ENCODE measurements around the gene KPNA6.

The KPNA6 gene

GRCh38 chr1:32197074-32197473, 89.2 kb downstream of the KPNA6 start:
- no peak overlapping the region for H3K4me3 ChIP-seq (ENCODE audit: low read depth, low read length)
- TF ChIP-seq CTCF (IDR thresholded peaks at IDR 0.05; ENCODE audit: low read depth, low read length) = no peak

GRCh38 chr1:32197837-32198236, 90.0 kb downstream of the KPNA6 start:
- no peak overlapping the region for H3K4me3 ChIP-seq (ENCODE audit: low read depth, low read length)
- TF ChIP-seq CTCF (IDR thresholded peaks at IDR 0.05; ENCODE audit: low read depth, low read length) = no peak

GRCh38 chr1:32198237-32199042, 90.6 kb downstream of the KPNA6 start:
- no peak for TF ChIP-seq CTCF (IDR thresholded peaks at IDR 0.05; ENCODE audit: low read depth, low read length)
- no peak overlapping the region for H3K4me3 ChIP-seq (ENCODE audit: low read depth, low read length)

- no peak overlapping the region for H3K4me3 ChIP-seq (ENCODE audit: low read depth, low read length)
- no peak for TF ChIP-seq CTCF (IDR thresholded peaks at IDR 0.05; ENCODE audit: low read depth, low read length)
These were observed 91.3 kb downstream of the KPNA6 start for GRCh38 chr1:32199043-32199716.

- no peak for TF ChIP-seq CTCF (IDR thresholded peaks at IDR 0.05; ENCODE audit: low read depth, low read length)
- peak overlapping the region; percentile 75 for H3K4me3 ChIP-seq (ENCODE audit: low read depth, low read length)
These were observed 91.8 kb downstream of the KPNA6 start for GRCh38 chr1:32199717-32200072.

GRCh38 chr1:32200226-32201010, 92.6 kb downstream of the KPNA6 start, which contains the start of gene CCDC28B:
Gene CCDC28B (plus strand): TSS chr1:32200595. CDS start chr1:32201936, 1,341 bp downstream.
- no peak for TF ChIP-seq CTCF (IDR thresholded peaks at IDR 0.05; ENCODE audit: low read depth, low read length)
- H3K4me3 ChIP-seq (ENCODE audit: low read depth, low read length) = peak within 1 kb of the TSS; percentile 75

Measured in WI38 (cell line).